ENCODE results near the gene LPP.
"Not testable (repeated sequence)": the region's sequence is repeated elsewhere in the genome, so short reads cannot be mapped to it uniquely, and the experiment has no call there.

LPP gene

GRCh38 chr3:188421151-188421821, 267.3 kb downstream of the LPP start:
- no peak for DNase-seq

GRCh38 chr3:188421836-188422540, 268.0 kb downstream of the LPP start:
- no peak for DNase-seq

DNA sequence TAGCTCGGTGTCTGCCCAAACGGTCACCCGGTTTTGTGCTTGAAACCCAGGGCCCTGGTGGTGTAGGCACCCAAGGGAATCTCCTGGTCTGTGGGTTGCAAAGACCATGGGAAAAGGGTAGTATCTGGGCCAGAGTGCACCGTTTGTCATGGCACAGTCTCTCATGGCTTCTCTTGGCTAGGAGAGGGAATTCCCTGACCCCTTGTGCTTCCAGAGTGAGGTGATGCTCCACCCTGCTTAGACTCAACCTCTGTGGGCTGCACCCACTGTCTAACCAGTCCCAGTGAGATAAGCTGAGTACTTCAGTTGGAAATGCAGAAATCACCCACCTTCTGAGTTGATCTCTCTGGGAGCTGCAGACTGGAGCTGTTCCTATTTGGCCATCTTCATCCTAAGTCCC, 274.0 kb downstream of the LPP start:
- not testable (repeated sequence) for DNase-seq

GRCh38 chr3:188431040-188431439, 277.1 kb downstream of the LPP start:
- no peak for DNase-seq

GRCh38 chr3:188431553-188431952, 277.6 kb downstream of the LPP start:
- no peak for DNase-seq

- DNase-seq, result no peak
These were observed 279.0 kb downstream of the LPP start for GRCh38 chr3:188432802-188433520.

GRCh38 chr3:188433521-188434150, 279.7 kb downstream of the LPP start:
- no peak for DNase-seq

DNA sequence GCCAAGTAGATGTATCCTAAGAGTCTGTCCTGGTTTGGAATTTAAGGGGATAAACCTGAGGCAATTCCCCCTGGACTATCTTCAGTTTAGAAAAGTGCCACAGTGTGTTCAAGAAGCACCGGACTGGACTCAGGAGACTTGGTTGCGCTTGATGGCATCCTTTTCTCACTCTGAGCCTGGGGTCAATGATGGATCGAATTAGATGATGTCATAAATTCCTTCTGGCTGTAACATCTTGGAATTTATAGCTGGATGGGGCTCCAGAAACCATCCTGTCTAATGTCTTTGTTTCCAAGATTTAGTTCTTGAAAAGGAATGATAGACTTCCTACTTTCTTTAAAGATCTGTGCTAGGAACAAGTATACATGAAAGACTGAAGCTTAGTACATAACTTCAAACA, 280.6 kb downstream of the LPP start:
- no peak for DNase-seq

GRCh38 chr3:188435266-188435665, 281.3 kb downstream of the LPP start:
- DNase-seq, result no peak

DNA sequence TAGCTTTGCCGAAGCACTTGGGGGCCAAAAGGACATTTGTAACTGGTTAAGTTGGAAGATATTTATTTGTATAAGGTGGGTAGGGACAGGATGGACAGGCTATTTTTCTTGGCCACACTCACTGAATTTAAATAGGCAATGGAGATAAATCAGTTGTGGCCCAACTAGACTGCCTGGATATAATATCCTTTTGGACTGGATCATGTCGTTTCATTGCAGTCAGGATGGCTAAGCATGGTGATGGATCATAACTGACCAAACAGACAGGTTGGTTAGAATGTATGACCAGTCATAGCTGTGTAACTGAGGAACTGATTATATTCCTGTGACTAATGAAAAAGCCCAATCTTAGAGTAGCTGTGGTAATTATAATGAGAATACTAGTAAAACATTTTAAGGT, 284.0 kb downstream of the LPP start:
- no peak for DNase-seq

DNA sequence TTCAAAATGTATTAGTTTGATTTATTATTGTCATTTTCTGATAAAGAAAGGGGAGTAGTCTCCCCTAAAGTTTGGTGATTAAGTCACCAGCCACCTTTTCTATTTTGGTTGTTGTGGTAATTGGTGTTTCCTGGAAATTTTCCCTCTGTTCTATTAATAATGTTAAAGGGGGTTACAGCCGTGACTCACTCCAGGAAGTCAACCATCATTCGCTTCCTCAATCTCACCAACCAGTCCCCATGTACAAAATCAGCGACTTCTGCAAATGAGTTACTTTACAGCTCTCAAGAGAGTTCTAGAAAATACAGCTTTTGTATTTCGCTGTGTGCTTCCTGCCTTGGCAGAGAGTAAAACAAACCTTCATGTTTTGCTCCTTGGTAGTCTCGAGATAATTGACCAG, 285.1 kb downstream of the LPP start:
- DNase-seq, result no peak

DNA sequence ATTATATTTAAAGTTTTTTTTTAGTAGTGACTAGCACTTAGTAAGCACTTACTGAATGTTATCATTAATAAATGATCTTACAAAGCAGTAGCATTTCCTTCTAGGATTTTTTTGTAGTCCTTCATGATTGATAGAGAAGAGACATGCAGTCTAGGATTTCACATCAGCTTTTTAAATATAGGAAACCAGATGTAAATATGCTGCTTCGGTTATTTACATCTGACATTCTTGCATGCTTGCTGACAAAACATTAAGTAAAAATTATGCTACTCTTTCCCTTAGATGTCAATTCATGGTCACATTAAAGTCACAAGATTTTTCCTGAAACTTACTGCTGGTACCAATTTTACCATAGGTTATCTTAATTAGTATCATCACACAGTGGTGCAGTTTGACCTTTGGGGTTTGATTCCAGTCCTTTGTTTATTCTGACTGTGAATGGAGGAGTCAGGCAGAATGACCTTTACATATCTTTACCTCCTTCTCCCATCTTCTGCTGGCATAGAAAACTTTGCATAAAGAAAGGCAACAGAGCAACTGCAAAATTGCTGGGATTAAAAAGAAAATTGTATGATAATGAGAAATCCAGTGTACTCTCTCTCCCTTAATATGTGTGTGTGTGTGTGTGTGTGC, 286.5 kb downstream of the LPP start:
- no peak for DNase-seq

DNA sequence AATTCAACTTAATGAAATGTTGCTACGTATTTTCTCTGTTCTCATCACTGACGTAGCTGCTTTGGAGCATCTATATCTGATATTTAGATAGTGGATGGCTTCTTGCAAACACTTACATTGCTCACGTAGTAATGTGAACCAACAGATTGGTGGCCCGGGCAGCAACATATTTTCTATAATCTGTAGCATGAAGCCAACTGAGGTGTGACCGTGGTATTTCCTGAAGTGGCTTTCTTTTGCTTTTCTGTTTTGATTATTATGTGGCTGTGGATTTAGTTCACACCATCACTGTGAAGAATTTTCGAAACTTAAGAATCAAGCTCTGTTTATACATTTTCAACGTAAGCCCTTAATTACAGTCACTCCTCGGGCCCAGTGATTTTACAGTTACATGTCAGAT, 288.5 kb downstream of the LPP start:
- DNase-seq, result no peak

- DNase-seq, result not testable (repeated sequence)
These were observed 291.2 kb downstream of the LPP start for GRCh38 chr3:188445175-188445574.

DNA sequence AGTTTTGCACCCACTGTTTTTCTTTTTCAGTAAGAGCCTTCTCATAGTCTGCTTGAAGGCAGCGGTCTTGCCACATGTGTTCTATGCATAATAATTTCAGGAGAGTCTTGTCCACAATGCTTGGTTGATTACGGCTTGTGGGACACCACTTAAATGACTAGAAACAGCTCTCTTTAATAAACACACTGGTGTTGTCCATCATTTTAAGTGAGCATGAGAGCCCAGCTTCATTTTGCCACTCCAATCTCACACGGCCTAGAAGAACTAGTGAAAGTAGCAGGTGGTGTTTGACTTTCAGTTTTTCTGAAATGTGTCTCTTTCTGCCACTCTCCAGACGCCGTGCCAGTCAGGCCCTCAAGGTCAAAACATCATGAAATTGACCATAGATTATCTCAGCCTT, 292.1 kb downstream of the LPP start:
- no peak for DNase-seq

DNA sequence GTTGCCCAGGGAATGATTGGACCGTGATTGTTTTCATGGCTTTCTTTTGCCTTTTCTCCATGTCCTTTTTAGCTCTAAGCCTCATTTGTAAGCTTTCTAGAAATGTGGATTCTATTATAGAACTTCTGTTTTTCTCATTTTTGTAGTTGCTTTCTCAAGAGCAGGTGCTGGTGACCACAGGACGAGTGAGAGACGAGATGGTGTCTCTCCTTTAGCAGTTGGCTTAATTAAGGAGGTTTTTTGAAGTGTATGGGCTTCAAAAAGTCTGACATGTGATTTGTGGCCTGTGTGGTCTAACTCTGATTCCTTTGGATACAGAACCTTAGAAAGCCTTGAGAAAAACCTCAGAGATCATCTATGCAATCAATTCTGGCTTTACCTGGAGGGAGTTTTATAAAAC, 292.8 kb downstream of the LPP start:
- no peak for DNase-seq

GRCh38 chr3:188448813-188449212, 294.9 kb downstream of the LPP start:
- DNase-seq, result no peak

DNA sequence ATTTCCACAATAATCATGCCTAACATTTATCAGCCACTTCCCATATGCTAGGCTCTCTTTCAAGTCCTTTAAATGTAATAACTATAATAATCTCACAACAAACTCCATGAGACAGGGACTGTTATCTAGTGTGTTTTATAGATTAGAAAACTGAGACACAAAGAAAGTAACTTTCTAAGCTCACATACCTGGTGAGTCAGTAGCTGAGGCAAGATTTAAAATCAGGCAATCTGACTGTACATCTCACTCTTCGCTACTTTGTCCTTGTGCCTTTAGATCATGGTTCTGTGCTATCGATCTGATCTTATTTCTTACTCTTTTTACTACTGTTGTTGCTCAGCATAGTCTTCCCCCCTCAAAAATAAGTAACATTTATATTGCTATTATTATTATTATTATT, 295.5 kb downstream of the LPP start:
- no peak for DNase-seq

- no peak for DNase-seq
These were observed 298.3 kb downstream of the LPP start for GRCh38 chr3:188452158-188452772.

- DNase-seq, result no peak
These were observed 299.8 kb downstream of the LPP start for GRCh38 chr3:188453431-188454384.

- DNase-seq, result no peak
These were observed 301.8 kb downstream of the LPP start for GRCh38 chr3:188455748-188456147.

DNA sequence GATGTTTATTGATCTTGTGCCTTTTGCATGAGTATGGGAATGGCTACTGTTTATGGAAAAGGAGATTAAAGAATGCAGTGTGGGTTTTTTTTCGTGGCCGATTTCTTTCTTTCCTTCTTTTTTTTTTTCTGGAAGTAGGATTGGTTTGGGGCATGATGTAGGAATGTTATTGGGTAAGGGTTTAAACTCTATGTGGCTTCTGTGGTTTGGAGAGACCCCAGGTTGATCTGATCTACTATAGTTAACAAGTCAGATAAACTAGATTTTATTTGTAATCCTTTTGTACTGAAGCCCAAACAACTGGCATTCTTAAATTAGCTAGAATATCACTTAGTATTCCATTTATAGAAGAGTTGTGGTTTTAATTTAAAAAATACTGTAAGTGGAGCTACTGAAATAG, 304.8 kb downstream of the LPP start:
- no peak for DNase-seq
